ENCODE measurements around the gene ZSWIM1.

The ZSWIM1 gene

DNA sequence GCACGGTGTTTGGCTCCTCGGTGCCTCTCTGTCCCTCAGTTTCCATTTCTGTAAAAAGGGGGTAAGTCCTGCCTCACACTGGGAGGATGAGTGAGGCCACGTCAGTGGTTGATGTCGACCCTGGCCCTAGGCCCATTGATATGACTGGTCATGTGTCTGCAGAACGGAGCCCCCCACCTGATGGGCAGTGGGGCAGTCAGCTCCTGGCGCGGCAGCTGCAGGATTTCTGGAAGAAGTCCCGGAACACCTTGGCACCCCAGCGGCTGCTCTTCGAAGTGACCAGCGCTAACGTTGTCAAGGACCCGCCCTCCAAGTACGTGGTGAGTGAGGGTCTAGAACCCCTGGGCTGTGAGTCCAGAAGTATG lies 46.2 kb upstream of the ZSWIM1 start:
- peaks cover 16% of the 10 kb centered on the region for H3K4me1 ChIP-seq (ENCODE audit: low read depth, poor library complexity, severe bottlenecking)
- H2AFZ ChIP-seq (ENCODE audit: low read depth), result no peak overlapping the region
- H3K9ac ChIP-seq, result no peak overlapping the region
- H3K27me3 ChIP-seq (ENCODE audit: insufficient read depth, low read depth), result no peaks in the 10 kb centered on the region
- H3K4me3 ChIP-seq (IDR thresholded peaks at IDR 0.05; ENCODE audit: insufficient read depth, low read depth, low read length), result no peak overlapping the region
- TF ChIP-seq, protein P1, sequence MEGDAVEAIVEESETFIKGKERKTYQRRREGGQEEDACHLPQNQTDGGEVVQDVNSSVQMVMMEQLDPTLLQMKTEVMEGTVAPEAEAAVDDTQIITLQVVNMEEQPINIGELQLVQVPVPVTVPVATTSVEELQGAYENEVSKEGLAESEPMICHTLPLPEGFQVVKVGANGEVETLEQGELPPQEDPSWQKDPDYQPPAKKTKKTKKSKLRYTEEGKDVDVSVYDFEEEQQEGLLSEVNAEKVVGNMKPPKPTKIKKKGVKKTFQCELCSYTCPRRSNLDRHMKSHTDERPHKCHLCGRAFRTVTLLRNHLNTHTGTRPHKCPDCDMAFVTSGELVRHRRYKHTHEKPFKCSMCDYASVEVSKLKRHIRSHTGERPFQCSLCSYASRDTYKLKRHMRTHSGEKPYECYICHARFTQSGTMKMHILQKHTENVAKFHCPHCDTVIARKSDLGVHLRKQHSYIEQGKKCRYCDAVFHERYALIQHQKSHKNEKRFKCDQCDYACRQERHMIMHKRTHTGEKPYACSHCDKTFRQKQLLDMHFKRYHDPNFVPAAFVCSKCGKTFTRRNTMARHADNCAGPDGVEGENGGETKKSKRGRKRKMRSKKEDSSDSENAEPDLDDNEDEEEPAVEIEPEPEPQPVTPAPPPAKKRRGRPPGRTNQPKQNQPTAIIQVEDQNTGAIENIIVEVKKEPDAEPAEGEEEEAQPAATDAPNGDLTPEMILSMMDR (conservative IDR thresholded peaks at IDR 0.05; ENCODE audit: low read depth, low read length), result no peak
- no peak overlapping the region; the same call in 1 of the 2 replicates for H3K4me2 ChIP-seq
- no peaks in the 10 kb centered on the region for H3K79me2 ChIP-seq (ENCODE audit: insufficient read depth, low read depth)
- H4K20me1 ChIP-seq (ENCODE audit: insufficient read depth), result no peaks in the 10 kb centered on the region
- H3K36me3 ChIP-seq (ENCODE audit: insufficient read depth), result no peaks in the 10 kb centered on the region
- no peak overlapping the region for H3K27ac ChIP-seq

DNA sequence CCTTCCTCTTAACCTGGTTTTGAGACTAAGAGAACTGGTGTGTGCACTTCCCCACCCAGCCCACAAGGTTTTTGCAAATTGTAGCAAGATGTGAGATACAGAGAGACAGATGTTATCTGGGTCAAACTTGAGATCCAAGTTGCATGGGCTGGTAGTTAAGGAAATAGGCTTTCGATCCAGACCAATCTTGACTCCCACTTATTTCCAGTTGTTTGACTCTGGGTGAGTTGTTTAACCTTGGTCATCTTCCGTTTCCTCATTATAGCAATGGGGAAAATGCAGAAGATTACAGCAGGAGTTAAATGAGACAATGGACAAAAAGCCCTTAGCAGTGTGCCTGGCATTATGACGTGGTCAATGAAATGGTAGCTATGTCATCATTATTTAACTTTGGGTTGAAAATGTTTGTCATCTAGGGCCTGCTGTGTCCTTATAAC lies 45.7 kb upstream of the ZSWIM1 start:
- H3K27me3 ChIP-seq (ENCODE audit: insufficient read depth, low read depth), result no peaks in the 10 kb centered on the region
- no peak overlapping the region for H3K9ac ChIP-seq
- H3K79me2 ChIP-seq (ENCODE audit: insufficient read depth, low read depth), result no peaks in the 10 kb centered on the region
- peaks cover 16% of the 10 kb centered on the region for H3K4me1 ChIP-seq (ENCODE audit: low read depth, poor library complexity, severe bottlenecking)
- no peak overlapping the region for H3K27ac ChIP-seq
- TF ChIP-seq, protein P1 (conservative IDR thresholded peaks at IDR 0.05; ENCODE audit: low read depth, low read length), result no peak
- no peaks in the 10 kb centered on the region for H3K36me3 ChIP-seq (ENCODE audit: insufficient read depth)
- H2AFZ ChIP-seq (ENCODE audit: low read depth), result no peak overlapping the region
- no peak overlapping the region for H3K4me3 ChIP-seq (IDR thresholded peaks at IDR 0.05; ENCODE audit: insufficient read depth, low read depth, low read length)
- H3K4me2 ChIP-seq, result no peak overlapping the region
- H4K20me1 ChIP-seq (ENCODE audit: insufficient read depth), result no peaks in the 10 kb centered on the region

DNA sequence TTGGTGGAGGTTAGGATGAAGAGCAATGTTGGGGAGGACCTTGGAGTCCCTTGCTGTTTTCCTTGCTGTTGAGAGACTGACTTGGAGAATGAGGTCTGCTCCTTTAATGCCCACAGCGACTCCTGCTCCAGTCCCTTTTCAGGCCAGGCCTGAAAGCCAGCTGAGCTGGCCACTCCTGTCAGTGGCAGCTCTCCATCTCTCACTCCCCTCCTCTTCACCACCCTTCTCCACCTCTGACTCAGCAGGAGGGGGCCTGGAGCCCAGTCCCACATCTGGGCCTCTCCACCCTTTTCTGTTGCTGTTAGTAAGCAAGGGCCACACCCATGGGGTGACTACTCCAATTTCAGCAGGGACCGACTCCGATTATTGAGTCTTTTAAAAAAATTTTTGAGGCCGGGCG lies 45.2 kb upstream of the ZSWIM1 start:
- Histone ChIP-seq H3K36me3 (ENCODE audit: insufficient read depth) (no peaks in the 10 kb centered on the region), H3K9ac (no peak overlapping the region), H2AFZ (ENCODE audit: low read depth) (no peak overlapping the region), H3K27me3 (ENCODE audit: insufficient read depth, low read depth) (no peaks in the 10 kb centered on the region), H3K4me3 (IDR thresholded peaks at IDR 0.05; ENCODE audit: insufficient read depth, low read depth, low read length) (no peak overlapping the region), H3K4me1 (ENCODE audit: low read depth, poor library complexity, severe bottlenecking) (peaks cover 16% of the 10 kb centered on the region), H3K27ac (no peak overlapping the region), H3K79me2 (ENCODE audit: insufficient read depth, low read depth) (no peaks in the 10 kb centered on the region), H4K20me1 (ENCODE audit: insufficient read depth) (no peaks in the 10 kb centered on the region), H3K4me2 (no peak overlapping the region)
- TF ChIP-seq, protein P1 (conservative IDR thresholded peaks at IDR 0.05; ENCODE audit: low read depth, low read length), result no peak

DNA sequence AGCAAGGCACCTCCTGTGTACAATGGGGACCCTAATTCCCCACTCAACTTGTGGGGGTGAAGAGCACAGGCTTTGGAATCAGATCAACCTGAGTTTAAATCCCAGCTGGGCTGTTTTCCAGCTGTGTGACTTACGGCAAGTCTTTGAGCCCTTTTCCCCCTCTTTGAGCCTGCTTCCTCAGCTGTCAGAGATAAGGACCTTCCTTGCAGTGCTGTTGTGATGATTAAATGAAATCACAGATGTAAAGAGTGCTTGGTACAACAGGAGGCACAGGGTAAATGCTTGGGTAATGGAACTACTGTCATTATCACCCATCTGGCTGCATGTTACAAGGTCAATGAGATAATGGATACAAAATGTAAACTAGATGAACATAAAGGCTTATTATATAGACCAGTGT lies 44.2 kb upstream of the ZSWIM1 start:
- no peaks in the 10 kb centered on the region for H3K36me3 ChIP-seq (ENCODE audit: insufficient read depth)
- H3K27me3 ChIP-seq (ENCODE audit: insufficient read depth, low read depth), result no peaks in the 10 kb centered on the region
- H3K4me3 ChIP-seq (IDR thresholded peaks at IDR 0.05; ENCODE audit: insufficient read depth, low read depth, low read length), result no peak overlapping the region
- H2AFZ ChIP-seq (ENCODE audit: low read depth), result no peak overlapping the region
- no peak overlapping the region for H3K27ac ChIP-seq
- no peaks in the 10 kb centered on the region for H3K79me2 ChIP-seq (ENCODE audit: insufficient read depth, low read depth)
- TF ChIP-seq, protein P1 (conservative IDR thresholded peaks at IDR 0.05; ENCODE audit: low read depth, low read length), result no peak
- H3K9ac ChIP-seq, result no peak overlapping the region
- H4K20me1 ChIP-seq (ENCODE audit: insufficient read depth), result no peaks in the 10 kb centered on the region
- H3K4me2 ChIP-seq, result no peak overlapping the region
- peaks cover 13% of the 10 kb centered on the region for H3K4me1 ChIP-seq (ENCODE audit: low read depth, poor library complexity, severe bottlenecking)
